CD4-positive, alpha-beta T cell treated with Interleukin-10 for 1 hour (primary cell): ENCODE data around the gene FAM131C.
A peak's percentile ranks its signal among the peaks of the same experiment; 100 is the strongest.
"Not testable (repeated sequence)": the region's sequence is repeated elsewhere in the genome, so short reads cannot be mapped to it uniquely, and the experiment has no call there.

Experiments
- DNase-seq: peaks from one replicate; pipeline ENCODE4 v3.0.0-alpha.2; 2020

Gene FAM131C

DNA sequence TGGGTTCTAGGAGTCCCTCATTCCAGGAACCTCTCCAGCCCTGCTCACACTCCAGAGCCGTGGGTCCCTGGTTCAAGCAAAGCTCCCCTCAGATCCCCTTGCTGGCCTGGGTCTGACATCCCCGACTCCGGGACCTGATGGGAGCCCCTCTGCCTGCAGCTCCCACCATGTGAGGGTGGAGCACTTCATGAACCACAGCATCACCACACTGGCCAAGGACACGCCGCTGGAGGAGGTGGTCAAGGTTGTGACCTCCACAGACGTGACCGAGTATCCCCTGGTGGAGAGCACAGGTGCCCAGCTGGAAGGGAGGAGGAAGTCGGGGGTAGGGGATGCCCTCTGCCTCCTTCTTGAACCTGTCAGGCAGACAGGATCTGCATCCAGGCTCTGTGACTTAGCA is 41.9 kb downstream of the FAM131C start:
- DNase-seq: no peak

DNA sequence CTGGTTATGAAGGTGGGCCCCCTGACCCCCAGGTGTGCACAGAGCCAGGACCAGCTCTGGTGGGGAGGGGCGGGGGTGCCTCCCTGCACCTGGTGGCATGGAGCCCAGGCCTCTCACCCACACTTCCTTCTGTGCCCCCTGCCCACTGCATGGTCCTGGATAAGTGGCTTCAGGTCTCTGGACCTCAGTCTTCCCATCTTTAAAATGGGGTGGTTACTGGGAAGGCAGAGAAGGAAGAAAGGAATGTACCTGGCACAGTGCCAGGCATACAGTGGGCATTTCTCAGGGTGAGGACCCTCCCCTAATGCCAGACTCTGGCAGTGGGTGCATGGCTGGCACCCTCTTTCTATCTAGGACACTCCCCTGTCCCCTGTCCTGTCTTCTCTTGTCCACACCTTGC is 44.2 kb downstream of the FAM131C start:
- no peak for DNase-seq

DNA sequence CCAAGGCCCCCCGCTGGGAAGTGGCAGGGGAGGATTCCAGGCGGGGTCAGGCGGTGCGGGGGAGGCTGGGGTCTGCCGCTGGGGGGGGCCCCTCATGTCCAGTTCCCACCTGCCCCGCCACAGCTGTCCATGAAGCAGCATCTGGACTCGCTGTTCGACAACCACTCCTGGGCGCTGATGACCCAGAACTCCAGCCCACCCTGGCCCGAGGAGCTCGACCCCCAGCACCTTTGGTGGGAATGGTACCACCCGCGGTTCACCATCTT is 44.5 kb downstream of the FAM131C start:
- not testable (repeated sequence) for DNase-seq

DNA sequence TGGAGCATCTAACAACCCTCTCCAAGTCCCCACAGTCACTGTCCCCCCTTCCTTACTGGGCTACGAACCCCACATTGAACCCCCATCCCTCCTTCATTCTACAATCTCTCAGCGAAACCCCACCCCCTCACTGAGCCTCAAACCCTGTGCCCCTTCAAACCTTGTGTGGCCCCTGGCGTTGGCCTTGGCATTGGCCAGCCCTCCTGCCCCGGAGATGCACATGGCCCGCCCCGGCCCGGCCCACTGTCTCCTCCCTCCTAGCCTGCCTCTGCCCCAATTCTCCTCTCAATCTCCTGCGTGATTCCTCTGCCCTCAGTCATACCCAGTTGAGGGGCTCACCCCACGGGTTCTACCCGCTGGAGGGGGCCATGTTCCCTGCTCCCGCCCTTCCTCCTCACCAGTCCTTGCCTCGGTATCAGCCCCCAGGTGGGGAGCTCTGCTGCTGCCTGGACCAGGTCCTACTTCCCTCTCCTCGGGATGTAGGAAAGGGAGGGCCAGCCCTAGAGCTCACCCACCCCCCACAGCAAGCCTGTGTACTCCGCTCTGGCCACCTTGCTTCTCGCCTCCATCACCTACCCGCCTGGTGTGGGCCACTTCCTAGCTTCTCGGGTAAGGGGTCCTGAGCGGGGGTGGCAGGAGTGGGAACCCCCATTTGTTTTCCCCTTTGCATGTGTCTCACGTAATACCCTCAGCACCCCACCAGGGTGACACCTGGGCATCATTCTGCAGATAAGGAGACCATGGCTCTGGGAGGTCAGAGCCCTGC is 45.0 kb downstream of the FAM131C start:
- no peak for DNase-seq

DNA sequence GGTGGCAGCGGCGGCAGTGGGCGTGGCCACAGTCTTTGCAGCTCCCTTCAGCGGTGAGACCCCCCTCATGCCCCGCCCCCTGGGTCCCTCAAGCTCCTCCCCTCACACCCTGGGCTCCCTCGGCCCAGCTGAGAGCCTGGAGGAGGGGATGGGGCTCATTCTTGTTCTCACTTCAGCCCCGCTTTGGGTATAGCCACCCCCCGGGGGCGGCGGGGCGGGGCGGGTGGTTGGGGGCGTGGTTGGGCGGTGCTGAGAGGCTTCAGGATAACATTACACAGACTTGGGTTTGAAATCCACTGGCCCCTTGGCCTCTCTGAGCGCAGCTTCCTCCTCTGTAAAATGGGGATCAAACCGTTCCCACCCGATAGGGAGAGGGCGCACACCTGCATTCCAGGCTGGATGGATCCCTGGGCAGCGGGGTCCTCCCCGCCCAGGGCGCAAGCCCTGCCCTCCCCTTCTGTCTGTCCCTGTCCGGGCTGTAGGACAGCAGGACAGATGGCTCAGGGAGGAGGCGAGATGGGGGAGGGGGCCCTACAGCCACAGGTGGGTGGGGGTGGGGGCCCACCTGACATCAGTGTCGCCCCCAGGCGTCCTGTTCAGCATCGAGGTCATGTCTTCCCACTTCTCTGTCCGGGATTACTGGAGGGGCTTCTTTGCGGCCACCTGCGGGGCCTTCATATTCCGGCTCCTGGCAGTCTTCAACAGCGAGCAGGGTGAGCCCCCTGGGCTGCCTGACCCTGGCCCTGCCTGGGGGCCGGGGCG is 46.5 kb downstream of the FAM131C start:
- peak; percentile 29 for DNase-seq

DNA sequence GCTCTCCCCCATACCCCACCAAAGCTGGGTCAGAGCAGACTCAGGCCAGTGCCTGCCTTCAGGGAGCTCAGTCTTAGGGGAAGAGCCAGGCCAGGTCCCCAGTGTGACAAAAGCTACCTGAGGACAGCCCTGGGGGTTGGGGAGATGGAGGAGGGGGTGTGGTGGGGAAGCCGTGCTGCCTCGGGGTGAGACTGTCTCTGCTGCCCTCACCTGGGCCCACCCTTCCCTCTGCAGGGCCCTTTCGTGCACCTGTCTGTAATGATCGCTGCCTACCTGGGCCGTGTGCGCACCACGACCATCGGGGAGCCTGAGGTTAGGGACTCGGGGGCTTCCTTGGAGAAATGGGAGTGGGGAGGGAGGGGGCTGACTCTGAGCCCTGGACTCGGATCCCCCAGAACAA is 47.1 kb downstream of the FAM131C start:
- DNase-seq: not testable (repeated sequence)

DNA sequence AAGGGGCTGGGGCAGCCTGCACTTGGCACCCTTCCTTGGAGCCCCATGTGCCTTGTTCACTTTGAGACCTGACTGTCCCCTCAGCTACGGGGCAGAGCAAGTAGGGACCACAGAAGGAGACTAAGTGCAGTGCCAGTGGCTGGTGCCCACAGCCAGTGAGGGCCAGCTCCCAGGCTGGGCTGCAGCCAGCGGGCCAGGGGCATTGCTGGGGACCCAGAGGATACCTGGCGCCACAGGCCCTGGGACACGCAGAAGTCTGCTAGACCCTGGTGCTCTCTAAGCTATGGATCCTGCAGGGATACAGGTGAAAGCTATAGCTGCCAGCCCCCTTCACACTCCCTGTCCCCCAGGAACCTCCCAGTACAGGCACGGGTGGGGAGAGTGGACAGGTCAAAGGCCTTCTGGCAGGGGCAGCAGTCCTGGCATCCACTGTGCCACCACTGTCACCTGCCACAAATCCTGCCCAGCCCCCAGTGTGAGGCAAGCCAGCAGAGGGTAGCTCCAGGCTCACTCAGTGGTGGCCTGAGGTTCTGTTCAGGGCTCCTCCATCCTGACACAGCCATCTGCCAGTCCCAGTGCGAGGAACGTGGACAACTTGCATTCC is 50.3 kb downstream of the FAM131C start:
- DNase-seq: no peak

DNA sequence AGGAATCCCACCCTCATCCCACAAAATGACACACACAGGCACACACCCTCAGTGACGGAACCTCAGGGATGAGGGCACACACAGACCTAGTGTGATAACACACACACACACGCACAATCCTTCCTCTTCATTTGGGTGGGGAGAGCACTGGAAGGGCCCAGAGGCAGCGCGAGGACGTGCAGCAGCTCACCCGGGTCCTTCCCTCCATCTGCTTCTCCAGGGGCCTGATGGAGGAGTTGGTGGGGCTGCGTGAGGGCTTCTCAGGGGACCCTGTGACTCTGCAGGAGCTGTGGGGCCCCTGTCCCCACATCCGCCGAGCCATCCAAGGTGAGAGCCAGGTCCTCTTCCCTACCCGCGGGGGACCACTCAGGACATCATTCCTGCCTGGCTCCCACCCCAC is 51.1 kb downstream of the FAM131C start:
- no peak for DNase-seq

DNA sequence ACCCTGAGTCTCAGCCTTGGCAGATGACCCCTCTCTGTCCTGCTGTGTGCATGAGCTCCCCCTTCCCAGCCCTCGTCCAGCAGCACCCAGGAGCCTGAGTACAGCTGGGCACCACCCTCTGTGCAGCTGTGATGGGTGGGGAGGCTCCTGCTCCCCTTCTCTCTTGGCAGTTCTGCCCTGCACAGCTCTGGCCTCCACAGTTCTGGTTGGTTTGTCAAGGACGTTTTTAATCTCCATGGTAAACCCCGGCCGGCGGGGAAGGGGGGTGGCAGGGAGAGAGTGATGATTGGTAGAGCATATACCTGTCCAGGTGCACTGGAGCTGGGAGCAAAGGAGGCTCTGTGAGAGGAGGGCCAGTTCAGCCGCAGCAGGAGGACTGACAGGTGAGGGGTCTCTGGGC is 51.8 kb downstream of the FAM131C start, which contains the start of gene CLCNKA:
CLCNKA (plus strand) TSS at position 356 of the 400 bp plus-strand sequence. CDS start 584 bp downstream, outside the sequence.
- no peak for DNase-seq

DNA sequence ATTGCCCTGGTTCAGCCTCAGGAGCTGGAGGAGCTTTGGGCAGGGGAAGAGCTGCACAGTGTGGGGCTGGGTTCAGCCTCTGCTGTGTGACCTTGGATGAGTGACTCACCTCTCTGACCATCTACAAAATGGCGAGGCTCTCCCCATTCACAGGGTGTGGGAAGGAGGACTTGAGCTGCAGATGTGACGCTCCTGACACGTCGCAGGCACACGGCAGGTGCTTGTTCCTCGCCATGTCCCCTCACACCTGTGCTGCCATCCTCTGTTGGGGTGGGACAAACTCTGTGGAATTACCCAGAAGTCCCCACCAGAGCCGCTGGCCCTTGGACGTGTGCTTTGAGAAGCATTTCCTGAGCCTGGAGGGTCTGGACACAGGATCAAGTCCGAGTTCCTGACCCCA is 52.6 kb downstream of the FAM131C start:
- not testable (repeated sequence) for DNase-seq

DNA sequence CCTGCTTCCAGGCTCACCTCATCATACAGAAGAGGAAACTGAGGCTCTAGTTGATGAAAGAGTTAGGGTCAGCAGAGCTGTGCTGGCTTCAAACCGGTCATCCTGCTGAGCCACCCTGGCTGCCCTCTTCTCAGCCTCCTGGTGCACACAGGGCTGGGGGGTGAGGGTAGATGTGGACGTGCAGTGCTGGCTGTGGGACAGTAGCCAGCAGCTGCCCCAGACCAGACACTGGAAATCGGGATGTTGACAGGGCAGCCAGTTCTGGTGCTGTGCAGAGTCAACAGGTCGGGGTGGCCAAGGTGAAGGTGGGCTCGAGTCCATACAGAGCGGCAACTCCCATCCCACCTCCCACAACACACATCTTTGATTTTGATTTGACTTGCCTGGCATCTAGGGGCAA is 53.1 kb downstream of the FAM131C start:
- no peak for DNase-seq

DNA sequence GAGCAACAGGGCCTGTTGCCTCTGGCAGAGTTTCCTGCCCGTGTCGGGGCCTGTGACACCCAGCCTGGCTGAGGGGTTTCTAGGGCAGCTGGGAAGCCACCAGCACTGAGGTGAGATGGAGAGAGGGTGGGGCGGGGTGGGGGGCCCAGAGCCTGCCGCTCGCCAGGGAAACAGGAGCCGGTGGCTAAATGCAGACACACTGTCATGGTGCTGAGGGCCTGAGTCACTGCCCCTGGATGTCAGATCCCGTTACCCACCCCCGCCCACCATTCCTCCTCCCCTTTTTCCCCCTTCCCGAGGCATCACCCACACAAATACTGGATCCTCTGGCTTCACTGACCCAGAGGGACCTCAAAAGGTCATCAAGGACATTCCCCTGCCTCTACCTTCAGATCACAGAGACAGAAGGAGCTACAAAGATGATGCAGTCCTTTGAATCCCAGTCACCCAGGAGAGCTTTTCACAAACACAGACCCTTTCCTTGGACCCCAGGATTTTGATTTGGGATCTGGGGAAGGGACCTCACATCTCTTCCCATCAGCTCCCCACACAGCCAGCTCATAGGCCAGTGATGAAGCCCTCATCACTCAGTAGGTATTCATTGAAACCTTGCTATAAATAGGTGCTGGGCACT is 53.7 kb downstream of the FAM131C start:
- no peak for DNase-seq

DNA sequence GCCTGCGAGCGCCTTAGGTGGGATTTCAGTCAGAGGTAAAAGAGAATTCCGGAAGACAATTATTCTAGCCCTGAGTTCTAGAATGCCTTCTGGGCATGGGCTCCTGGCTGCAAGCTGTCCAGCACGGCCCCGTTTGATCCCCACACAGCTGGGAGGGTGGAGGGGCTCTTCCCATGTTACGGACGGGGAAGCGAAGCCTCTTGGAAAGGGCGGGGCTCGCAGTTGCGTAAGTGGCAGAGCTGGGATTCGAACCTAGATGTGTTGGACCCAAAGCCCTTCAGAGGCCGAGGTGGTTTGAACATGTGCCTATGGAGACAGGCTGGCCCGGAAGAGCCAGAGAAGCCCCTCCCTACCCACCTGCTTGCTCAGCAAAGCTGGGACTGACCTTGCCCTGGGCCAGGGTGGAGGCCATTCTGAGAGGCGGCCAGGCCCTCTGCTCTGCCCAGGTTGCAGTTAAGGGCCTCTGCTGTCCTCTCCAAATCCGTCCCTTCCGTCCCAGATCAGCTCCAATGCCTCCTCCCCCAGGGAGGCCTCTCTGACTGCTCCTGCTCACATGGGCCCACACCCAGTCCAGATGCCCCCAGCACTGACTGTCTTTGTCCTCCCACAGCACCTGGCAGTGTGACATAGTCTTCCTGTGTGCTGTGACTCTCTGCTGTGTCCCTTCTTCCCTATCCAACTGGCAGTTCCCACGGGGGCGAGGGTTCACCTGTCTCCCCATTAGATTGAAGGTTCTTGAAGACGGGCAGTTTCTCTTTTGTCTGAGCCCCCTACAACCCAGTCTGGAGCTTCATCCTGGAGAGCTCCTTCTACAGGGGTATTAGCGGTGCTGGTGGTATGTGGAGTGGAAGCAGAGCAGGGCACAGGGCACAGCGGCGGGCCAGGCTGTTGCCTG is 54.5 kb downstream of the FAM131C start:
- DNase-seq: no peak

DNA sequence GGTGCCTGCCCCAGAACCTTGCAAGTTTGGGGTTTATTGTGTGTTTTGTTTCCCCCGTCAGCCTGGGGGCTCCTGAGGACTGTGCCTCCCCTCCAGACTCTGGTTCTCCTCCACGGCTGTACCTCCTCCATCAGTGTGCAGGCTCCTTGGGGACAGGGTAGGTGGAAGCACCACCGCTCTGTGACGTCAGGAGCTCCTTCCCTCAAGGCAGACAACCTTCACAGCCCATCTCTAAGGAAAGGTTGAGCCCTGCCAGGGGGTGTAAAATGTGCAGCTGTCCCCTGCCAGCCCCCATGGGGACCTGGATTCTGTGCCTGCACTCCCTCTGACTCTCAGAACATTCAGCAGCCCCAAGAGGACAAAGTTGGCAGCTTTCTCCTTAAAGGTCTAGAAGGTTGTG is 55.1 kb downstream of the FAM131C start:
- DNase-seq: no peak

DNA sequence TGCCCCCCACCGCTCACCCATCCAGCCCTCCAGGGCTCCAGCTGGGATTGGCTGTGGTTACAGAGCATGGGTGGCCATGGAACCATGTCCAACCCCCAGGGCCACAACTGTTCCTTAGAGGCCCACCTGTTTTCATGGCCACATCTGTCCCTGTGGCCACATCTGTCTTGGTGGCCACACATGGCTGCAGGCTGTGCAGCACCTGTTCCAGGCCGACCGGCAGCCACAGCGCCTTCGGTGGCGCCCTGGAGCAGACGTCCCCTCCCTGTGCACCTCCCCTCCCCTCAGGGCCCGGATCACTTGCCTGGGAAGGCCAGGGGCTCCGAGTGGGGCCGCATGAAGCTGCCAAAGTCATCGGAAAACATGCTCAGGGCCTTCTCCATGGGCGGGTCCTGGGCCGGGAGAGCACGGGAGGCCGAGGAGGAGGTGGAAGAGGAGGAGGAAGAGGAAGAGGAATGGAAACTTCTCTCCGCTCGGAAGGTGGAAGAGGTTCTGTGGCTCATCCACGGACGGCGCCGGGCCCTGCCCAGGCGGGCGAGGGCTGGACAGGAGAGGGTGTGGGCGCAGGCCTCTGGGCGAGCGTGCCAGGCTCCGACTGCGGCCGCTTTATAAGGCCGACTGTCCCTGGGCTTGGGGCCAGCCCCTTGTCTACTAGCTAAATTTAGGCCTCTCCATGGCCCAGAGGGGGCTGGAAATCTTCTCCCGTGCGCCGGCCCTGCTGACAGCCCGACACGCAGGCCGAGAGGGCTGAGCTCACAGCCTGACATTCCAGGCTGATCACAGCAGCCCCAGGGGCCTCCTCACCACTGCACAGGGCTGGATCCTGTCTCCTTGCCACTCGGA is 55.8 kb downstream of the FAM131C start, which contains the start of gene HSPB7:
HSPB7 (minus strand) TSS at position 583 of the 843 bp plus-strand sequence; CDS start at position 503, 80 bp downstream.
- DNase-seq: no peak

DNA sequence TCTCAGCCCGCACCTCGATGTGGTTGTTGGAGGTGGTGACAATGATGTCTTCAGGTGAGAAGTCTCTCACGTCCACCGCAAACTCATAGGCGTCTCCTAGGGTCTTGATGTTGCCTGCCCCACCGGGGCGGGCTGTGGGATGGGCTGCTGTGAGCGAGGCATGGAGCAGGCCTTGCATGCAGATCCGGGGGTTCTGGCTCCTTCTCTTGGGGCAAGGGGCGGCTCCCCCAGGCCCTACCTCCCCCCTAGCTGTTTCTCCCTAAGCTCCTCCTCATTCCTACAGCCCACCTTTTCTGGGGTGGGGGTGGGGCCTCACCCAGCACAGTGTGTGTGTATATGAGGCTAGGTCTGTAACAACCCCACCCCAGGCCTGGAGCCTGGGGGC is 56.4 kb downstream of the FAM131C start:
- no peak for DNase-seq

DNA sequence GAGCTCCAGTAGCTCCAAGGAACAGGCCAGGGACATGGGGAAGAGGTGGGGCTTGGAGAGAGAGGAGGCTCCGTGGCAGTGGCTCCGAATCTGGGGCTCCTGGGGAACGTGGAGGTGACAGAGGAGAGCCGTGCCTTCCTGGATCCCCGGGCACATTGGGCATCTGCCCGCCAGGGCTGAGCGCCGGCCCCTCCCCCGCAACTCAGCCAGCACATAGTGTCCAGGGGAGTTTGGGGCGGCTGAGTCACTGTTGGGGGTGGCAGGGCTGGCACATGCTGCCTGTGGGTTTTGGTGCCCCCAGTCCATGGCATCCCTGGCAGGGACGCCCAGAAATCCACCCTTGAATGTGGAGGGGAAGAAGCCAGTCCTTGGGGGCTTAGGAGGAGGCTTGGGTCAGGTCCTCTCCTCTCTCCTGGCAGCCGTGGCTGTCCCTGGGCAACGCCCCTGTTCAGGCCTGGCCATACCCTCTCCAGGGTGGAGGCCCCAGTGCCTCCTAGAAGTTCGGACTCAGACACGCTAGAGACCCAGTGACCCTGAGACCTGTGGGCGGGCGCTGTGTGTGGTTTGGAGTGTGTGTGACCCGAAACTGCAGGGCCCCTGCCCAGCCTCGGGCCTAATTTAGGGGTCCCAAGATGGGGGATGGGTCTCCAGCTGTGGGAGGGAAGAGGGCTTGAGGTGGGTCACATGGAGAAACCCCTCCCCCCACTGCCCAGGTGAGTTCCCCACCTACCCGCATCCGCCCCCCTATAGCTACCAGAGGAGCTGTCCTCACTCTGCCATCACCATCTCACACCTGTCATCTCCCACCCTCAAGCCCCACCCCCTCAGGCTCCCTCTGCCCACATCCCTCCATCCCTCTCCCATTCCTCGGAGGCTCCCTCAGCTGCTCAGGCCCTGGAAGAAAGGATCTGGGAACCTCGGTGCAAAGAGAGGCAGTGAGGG is 57.2 kb downstream of the FAM131C start:
- no peak for DNase-seq

DNA sequence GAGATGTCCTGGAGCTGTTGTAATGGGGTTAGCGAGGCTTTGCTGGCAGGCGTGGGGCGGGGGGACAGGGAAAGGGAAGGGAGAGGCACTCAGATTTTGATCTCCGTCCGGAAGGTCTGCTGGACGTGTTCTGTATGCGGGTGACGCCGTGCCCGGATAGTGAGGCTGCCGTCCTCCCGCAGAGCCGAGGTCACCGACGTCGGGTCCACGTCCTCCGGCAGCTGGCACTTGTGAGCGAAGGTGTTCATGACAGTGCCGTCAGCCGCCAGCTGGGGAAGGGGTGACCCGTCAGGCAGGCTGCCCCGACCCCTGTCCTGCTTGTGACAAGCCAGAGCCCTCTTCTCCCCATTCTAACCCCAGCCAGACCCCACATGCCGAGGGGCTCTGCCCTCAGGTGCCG is 58.0 kb downstream of the FAM131C start:
- no peak for DNase-seq

DNA sequence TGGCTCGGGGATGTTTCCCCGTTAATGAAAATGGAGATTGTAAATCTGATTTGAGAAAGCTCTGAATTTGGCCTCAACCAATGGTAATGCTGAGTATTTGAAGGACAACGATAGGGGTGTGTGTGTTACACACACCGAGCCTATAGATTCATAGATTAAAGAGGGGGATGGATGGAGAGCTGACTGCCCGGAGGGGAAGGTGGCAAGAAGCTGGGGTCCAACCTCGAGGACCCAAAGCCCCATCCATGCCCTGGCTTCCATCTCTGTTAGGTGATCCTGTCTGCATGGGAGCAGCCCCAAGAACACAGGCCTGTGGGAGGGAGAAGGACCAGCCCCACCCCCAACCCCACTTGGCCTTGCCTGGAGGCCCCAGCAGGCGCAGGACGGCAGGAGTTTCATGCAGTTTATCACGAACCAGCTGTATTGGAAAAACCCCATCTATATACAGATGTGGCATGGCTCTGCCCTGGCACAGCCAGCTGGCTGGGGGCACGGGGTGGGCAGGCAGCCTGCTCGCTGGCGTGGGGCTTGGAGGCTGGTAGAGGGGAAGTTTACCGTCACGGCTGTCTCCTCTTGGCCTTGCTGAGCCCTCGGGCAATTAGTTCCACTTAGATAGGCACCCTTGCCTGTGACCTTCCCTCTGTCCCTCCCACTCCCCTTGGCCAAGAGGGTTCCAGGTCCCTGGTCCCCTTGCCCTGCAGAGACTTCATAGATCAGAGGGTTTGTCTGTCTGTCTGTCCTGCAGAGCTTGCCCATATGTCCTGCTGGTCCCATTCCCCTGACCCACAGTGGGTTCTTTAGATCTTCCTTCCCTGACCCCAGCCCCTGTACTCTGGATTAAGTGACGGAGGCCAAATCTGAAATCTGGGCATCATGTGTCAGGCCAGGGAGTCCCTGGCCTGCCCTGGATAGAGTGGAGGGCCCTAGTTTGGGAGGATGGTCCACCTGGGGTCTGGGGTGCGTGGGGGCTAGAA is 58.7 kb downstream of the FAM131C start:
- no peak for DNase-seq
